ENCODE measurements around the gene HNRNPK.

HNRNPK gene

DNA sequence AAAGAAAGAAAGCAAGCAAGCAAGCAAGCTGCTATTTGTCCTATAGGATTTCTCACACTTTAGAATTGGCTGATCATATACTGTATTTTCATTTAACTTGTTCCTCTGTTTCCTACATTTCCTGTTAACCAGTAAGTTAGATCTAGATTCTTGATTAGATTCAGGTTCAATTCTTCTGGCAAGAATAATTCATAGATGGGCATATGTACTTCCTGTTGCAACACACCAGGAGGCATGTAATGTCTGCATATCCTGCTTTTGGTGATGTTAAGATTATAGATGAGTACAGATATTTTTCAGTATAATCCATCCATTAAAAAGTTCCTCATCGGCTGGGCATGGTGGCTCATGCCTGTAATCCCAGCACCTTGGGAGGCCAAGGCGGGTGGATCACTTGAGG, 48.0 kb downstream of the HNRNPK start:
- DNase-seq: no peak

DNA sequence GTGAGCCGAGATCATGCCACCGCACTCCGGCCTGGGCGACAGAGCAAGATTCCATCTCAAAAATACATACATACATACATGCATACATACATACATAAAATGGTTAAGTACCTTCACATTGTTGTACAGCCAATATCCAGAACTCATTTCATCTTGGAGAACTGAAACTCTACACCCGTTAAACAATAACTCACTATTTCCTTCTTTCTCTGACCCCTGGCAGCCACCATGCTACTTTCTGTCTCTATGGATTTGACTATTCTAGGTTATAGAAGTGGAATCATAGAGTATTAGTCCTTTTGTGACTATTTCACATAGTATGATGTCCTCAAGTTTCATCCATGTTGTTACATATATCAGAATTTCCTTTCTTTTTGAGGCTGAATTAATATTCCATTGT, 49.1 kb downstream of the HNRNPK start:
- DNase-seq: no peak

DNA sequence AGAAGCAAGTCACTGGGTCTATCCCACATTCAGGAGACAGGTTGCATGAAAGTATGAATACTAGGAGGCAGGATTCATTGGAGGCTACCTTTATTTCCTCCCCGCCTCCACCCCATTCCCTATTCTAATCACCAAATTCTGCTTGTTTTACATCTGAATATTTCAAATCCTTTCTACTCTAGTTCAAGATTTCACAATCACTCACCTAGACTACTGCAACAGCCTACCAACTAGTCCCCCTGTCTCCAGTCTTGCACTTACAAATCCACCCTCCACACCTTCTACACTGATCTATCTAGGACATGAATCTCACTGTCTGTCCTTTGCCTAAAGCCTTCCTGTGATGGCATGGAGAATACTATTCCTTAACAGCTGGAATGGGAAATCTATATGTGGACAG, 52.4 kb downstream of the HNRNPK start:
- DNase-seq: no peak

DNA sequence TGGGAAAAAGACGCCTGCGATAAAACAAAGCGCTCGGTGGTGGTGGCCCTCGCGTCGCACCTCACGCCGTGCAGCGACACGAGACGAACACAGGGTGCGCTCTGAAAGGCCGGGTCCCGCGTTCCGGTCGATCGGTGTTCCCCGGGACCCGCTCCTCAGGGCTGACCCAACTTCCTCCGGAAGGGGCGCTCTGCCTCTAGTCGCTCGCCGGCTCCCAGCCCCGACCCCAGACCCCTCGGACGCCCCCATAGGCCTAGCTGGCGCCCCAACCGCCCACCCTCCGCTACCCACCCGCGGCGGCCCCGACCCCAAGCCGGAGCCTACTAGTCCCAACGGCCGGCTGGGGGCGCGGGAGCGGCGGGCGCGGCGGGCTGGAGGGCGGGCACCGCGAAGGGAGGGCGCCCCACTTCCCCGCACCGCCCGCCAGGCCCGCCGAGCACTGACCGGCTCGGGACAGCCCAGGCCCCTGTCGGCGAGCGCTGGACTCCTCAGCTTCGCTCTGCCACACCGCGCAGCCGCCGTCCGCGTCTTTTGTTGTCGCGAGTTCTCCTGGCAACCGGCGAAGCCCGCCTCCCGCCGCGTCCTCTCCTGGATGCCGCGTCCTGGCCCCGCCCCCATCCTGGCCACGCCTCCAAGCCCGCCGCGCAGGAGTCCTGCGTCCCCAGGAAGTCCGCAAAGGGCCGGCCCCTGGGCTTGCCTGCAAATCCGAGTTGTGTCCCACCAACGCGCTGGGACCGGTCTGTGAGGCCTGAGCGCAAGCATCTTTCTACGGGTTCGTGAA, 58.9 kb downstream of the HNRNPK start, which contains the start of gene KIF27:
Gene KIF27, minus strand, starts transcription at position 506 of the 781 bp plus-strand sequence. CDS start 5,841 bp downstream, outside the sequence.
- peak; percentile 96 for DNase-seq

DNA sequence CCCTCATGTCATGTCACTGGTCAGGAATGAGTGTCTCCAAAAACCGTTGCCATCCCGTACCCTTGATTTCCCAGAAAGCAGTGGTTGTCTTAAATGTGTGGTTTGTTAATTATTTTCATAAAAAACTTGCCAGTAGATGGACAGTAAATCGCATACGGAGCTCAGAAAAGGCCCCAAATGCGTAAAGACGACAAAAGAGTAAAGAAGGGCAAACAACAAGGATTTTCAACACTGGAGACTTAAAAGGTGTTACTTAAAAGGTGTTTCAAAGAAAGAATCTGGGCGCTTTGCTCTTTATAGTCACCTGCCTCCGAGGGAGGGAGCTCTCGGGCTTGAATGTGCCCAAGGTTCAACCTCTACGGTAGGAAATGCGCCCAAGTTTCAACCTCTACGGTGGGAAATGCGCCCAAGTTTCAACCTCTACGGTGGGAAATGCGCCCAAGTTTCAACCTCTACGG, 59.5 kb downstream of the HNRNPK start:
- peak; percentile 53 for DNase-seq

DNA sequence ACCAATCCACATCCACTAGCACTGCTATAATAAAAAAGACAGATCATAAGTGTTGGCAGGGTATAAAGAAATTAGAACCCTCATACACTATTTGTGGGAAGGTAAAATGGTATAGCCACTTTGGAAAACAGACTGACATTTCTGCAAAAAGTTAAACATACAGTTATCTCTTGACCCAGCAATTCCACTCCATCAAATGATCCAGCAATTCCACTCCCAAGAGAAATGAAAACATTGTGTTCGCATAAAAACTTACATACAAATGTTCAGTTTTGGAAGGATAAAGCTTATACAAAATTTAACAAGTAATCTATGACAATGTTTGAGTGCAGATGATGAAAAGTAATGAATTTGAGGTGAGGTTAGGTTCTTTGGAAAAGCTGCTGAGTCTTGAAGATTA, 60.9 kb downstream of the HNRNPK start:
- DNase-seq: no peak

Measured in NCI-H2029 (cell line).